ENCODE results near the gene SUMO4.
"Not testable (repeated sequence)": the region's sequence is repeated elsewhere in the genome, so short reads cannot be mapped to it uniquely, and the experiment has no call there.

The SUMO4 gene

DNA sequence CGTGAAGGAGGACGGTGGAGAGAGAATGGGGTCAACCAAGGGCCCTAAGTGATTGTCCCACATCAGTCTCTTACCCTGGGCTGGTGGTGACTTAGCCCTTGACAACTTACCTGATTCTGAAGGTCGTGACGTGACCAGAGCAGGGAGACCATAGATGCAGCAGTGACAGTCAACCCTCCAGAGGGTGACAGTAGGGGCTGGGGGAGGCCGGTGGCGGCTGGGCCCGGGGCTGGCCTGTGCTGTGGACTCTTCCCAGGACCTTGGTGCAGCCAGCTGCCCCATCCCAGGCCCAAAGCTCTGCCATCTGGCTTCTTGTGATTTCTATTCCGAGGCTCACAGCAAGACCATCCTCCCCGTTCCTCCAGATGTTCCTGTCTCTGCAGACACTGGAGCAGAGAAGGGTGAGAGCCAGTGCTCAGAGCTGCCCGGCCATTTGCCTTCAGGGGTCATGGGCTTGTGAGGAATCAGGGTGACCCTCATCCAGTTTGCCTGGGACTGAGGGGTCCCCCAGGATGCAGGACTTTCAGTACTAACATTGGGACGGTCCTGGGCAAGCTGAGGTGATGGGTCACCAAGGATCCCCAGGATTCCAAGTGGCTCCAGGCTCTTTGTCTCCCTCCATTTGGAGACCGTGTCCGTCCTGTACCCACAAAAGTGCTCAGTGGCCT lies 36.0 kb downstream of the SUMO4 start:
- H3K9ac ChIP-seq (ENCODE audit: low read length), result no peak overlapping the region
- no peaks in the 10 kb centered on the region for H3K9me3 ChIP-seq (ENCODE audit: low read length)
- H3K27ac ChIP-seq (ENCODE audit: low read depth, low read length), result no peak overlapping the region
- no peaks in the 10 kb centered on the region for H3K36me3 ChIP-seq (ENCODE audit: insufficient read depth, low read length)
- H3K4me1 ChIP-seq (ENCODE audit: insufficient read depth, low read length), result peaks cover 16% of the 10 kb centered on the region
- H3K27me3 ChIP-seq (ENCODE audit: control insufficient read depth in 1 of 2, insufficient read depth in 2 of 2, low read length in 2 of 2), result no peaks in the 10 kb centered on the region
- no peak overlapping the region for H3K4me3 ChIP-seq (ENCODE audit: low read depth in 1 of 2, low read length in 2 of 2)

DNA sequence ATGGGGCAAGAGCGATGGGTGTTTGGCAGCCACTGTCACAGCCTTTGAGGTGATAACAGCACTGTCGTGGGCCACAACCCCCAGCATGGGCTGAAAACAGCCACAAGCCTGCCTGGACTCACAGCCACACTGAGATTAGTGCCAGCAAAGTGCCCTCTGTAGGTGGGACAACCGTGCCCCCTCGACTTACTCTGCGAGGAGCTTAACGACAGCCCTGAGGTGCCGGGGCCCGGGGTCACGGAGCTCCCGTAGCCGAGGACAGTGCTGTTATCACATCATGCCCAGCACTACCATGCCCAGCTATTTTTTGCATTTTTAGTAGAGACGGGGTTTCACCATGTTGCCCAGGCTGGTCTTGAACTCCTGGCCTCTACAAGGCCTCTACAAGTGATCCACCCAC lies 36.6 kb downstream of the SUMO4 start:
- H3K27ac ChIP-seq (ENCODE audit: low read depth, low read length), result no peak overlapping the region

DNA sequence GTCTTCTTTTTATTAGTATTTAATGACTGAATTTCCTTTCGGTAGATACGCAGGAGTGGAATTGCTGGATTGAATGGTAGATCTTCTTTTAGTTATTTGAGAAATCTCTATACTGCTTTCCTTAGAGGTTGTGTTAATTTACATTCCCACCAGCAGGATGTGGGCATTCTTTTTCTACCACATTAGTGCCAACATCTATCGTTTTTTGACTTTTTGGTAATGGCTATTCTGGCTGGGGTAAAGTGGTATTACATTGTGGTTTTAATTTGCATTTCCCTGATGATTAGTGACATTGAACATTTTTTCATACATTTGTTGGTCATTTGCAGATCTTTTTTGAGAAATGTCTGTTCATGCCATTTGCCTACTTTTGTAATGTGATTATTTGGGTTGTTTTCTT lies 37.1 kb downstream of the SUMO4 start:
- Histone ChIP-seq H3K27ac (ENCODE audit: low read depth, low read length) (no peak overlapping the region), H3K36me3 (ENCODE audit: insufficient read depth, low read length) (no peaks in the 10 kb centered on the region)

More for the DNA sequence above, 36.6 kb downstream of the SUMO4 start:
- H3K36me3 ChIP-seq (ENCODE audit: insufficient read depth, low read length), result no peaks in the 10 kb centered on the region
- H3K9me3 ChIP-seq (ENCODE audit: low read length), result no peaks in the 10 kb centered on the region
- H3K27me3 ChIP-seq (ENCODE audit: control insufficient read depth in 1 of 2, insufficient read depth in 2 of 2, low read length in 2 of 2), result no peaks in the 10 kb centered on the region
- no peak overlapping the region for H3K9ac ChIP-seq (ENCODE audit: low read length)
- peaks cover 21% of the 10 kb centered on the region for H3K4me1 ChIP-seq (ENCODE audit: insufficient read depth, low read length)
- H3K4me3 ChIP-seq (ENCODE audit: low read depth in 1 of 2, low read length in 2 of 2), result no peak overlapping the region

DNA sequence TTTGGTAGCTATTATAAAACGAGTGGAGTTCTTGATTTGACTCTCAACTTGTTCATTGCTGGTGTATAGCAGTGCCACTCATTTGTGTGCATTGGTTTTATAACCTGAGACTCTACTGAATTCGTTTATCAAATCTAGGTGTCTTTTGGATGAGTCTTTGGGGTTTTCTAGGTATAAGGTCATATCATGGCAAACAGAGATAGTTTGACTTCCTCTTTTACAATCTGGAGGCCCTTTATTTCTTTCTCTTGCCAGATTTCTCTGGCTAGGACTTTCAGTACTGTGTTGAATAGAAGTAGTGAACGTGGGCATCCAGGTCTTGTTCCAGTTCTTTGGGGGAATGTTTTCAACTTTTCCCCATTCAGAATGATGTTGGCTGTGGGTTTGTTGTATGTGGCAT lies 38.8 kb downstream of the SUMO4 start:
- Histone ChIP-seq H3K36me3 (ENCODE audit: insufficient read depth, low read length) (no peaks in the 10 kb centered on the region), H3K27me3 (ENCODE audit: control insufficient read depth in 1 of 2, insufficient read depth in 2 of 2, low read length in 2 of 2) (no peaks in the 10 kb centered on the region), H3K9me3 (ENCODE audit: low read length) (no peaks in the 10 kb centered on the region), H3K4me3 (ENCODE audit: low read depth in 1 of 2, low read length in 2 of 2) (no peak overlapping the region), H3K27ac (ENCODE audit: low read depth, low read length) (no peak overlapping the region), H3K9ac (ENCODE audit: low read length) (no peak overlapping the region), H3K4me1 (ENCODE audit: insufficient read depth, low read length) (peaks cover 10% of the 10 kb centered on the region)

More for the DNA sequence above, 37.1 kb downstream of the SUMO4 start:
- H3K4me3 ChIP-seq (ENCODE audit: low read depth in 1 of 2, low read length in 2 of 2), result no peak overlapping the region
- no peaks in the 10 kb centered on the region for H3K27me3 ChIP-seq (ENCODE audit: control insufficient read depth in 1 of 2, insufficient read depth in 2 of 2, low read length in 2 of 2)
- no peaks in the 10 kb centered on the region for H3K9me3 ChIP-seq (ENCODE audit: low read length)
- H3K9ac ChIP-seq (ENCODE audit: low read length), result no peak overlapping the region
- H3K4me1 ChIP-seq (ENCODE audit: insufficient read depth, low read length), result peaks cover 17% of the 10 kb centered on the region

DNA sequence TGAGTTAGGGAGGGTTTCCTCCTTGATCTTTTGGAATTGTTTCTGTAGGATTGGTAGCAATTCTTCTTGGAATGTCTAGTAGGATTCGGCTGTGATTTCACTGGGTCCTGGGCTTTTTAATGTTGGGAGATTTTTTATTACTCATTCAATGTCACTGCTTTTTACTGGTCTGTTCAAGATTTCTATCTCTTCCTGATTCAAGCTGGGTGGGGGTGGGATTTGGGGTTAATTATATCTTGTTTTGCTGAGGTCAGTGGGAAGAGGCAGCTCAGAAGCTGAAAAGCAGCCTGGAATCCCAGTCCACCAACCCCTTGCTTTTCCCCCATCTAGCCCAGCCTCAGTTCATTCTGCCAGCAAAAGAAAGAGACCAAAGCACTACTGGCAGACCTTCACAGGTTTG lies 39.6 kb downstream of the SUMO4 start:
- H3K9me3 ChIP-seq (ENCODE audit: low read length), result no peaks in the 10 kb centered on the region
- peaks cover 6% of the 10 kb centered on the region for H3K4me1 ChIP-seq (ENCODE audit: insufficient read depth, low read length)
- H3K9ac ChIP-seq (ENCODE audit: low read length), result no peak overlapping the region
- H3K27me3 ChIP-seq (ENCODE audit: control insufficient read depth in 1 of 2, insufficient read depth in 2 of 2, low read length in 2 of 2), result no peaks in the 10 kb centered on the region
- no peak overlapping the region for H3K27ac ChIP-seq (ENCODE audit: low read depth, low read length)
- no peak overlapping the region for H3K4me3 ChIP-seq (ENCODE audit: low read depth in 1 of 2, low read length in 2 of 2)
- no peaks in the 10 kb centered on the region for H3K36me3 ChIP-seq (ENCODE audit: insufficient read depth, low read length)

DNA sequence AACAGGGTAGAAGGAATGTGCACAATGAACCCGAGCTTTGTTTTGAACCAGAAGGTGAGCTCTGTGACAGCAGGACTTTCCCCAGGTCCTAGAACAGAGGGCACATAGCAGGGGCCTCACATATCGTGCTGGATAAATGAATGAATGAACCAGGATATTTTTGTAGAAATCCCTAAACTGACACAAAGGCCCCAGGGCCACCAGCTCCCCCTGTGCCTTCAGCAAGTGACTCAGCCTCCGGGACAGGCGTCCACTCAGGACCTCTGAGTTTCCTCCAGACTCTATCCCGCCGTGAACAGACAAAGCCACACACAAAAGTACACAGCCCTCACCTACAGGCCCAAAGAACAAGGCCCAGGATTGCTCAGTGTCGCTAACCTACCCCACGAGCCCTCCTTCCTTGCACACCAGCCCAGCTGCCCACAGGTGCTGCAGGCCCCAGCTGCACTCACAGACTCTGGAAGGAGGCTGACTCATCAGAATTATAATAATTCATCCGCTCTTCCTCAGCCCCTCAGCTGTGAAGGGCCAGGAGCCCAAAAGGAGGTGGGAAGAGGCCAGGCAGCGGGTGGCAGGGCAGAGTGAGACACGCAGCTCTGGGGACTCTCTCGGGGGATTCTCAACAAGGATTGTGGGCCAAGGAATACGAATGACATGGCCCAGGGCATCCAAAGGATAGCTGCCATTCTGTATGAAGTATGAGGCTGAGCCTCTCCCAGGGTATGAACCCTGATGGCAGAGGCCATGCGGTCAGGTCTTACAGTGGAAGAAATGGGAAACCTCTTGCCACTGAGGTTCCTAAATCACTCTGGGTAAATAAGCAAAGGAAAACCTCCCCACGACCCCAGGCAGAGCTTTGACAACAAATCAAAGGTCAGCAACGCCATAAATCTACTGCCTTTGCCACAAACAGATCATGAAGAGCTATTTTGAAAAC lies 40.9 kb downstream of the SUMO4 start:
- no peak overlapping the region for H3K4me3 ChIP-seq (ENCODE audit: low read depth in 1 of 2, low read length in 2 of 2)
- H3K36me3 ChIP-seq (ENCODE audit: insufficient read depth, low read length), result no peaks in the 10 kb centered on the region
- H3K27me3 ChIP-seq (ENCODE audit: control insufficient read depth in 1 of 2, insufficient read depth in 2 of 2, low read length in 2 of 2), result no peaks in the 10 kb centered on the region
- H3K4me1 ChIP-seq (ENCODE audit: insufficient read depth, low read length), result peaks cover 6% of the 10 kb centered on the region
- H3K9ac ChIP-seq (ENCODE audit: low read length), result no peak overlapping the region
- H3K27ac ChIP-seq (ENCODE audit: low read depth, low read length), result no peak overlapping the region
- H3K9me3 ChIP-seq (ENCODE audit: low read length), result no peaks in the 10 kb centered on the region

DNA sequence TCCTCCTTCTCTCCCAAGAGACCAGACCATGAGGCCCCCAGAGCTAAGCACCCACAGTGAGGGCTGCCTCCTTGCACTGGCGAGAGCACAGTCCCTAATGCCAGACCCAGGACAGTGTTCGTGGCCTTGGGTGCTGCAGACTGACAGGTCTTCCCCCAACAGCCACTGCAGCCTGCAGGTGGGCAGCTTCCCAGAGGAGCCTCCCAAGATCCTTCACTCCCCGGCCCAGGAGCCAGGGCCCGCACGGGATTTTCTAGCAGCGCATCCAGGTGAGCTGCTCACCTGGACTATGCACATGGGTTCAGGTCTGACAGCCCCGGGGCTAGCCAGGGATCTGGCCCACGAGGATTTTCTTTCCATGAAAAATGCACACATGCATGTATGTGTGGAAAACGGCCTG lies 41.7 kb downstream of the SUMO4 start:
- Histone ChIP-seq H3K9me3 (ENCODE audit: low read length) (no peaks in the 10 kb centered on the region), H3K4me1 (ENCODE audit: insufficient read depth, low read length) (peaks cover 6% of the 10 kb centered on the region), H3K9ac (ENCODE audit: low read length) (no peak overlapping the region), H3K4me3 (ENCODE audit: low read depth in 1 of 2, low read length in 2 of 2) (no peak overlapping the region), H3K27ac (ENCODE audit: low read depth, low read length) (no peak overlapping the region), H3K27me3 (ENCODE audit: control insufficient read depth in 1 of 2, insufficient read depth in 2 of 2, low read length in 2 of 2) (no peaks in the 10 kb centered on the region), H3K36me3 (ENCODE audit: insufficient read depth, low read length) (no peaks in the 10 kb centered on the region)

DNA sequence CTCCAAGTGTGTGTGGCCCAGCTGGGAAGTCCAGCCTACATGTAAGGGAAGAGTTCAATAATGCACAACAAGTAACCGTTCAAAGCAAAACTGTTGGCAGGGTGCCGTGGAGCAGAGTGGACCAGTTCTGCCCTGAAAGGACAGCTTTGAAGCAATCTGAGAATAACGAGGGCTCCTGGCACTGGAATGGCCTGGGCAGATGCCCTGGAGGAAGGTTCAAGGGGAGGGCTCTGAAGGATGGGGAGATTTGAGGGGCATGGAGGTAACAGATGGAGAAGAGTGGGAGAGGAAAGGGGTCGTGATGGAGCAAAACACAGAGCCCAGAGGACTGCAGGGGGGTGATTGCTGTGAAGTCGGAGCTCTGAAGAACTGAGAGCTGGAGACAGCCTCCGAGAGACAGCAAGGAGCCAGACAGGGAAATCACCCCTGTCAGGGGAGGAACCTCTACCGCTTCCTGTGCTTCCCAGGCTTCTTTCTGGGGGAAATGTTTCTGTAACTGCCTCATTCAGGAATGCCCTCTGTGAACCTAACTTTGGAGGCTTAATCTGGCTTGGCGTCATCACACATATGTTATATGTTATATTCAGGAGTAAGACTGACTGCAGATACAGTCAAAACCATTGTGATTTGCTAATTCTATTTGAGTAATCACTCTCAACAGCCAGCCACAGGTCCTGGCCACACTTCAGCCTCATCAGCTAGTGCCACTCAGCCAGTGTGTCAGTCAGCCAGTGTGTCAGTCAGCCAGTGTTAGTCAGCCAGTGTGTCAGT lies 43.5 kb downstream of the SUMO4 start:
- Histone ChIP-seq H3K27me3 (ENCODE audit: control insufficient read depth in 1 of 2, insufficient read depth in 2 of 2, low read length in 2 of 2) (no peaks in the 10 kb centered on the region), H3K9me3 (ENCODE audit: low read length) (no peaks in the 10 kb centered on the region), H3K27ac (ENCODE audit: low read depth, low read length) (no peak overlapping the region)

DNA sequence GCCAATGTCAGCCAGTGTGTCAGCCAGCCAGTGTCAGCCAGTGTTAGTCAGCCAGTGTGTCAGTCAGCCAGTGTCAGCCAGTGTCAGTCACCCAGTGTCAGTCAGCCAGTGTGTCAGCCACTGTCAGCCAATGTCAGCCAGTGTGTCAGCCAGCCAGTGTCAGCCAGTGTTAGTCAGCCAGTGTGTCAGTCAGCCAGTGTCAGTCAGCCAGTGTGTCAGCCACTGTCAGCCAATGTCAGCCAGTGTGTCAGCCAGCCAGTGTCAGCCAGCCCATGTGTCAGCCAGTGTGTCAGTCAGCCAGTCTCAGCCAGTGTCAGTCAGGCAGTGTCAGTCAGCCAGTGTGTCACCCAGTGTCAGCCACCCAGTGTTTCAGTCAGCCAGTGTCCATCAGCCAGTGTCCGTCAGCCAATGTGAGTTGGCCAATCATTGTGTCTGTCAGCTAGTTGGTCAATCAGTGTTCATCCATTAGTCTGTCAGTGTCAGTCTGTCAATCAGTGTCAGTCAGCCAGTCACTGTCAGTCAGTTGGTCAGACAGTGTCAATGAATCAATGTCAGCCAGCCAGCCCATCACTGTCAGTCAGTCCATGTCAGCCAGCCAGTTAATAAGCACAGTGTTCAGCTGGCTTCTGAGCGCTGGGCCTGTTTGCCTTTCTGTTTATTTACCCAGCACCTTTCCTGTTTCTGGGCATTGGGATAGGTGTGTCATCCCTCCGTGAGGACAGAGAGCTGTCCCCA lies 44.5 kb downstream of the SUMO4 start:
- not testable (repeated sequence) for H3K9ac ChIP-seq (ENCODE audit: low read length); H3K9me3 ChIP-seq (ENCODE audit: low read length); H3K27me3 ChIP-seq (ENCODE audit: control insufficient read depth in 1 of 2, insufficient read depth in 2 of 2, low read length in 2 of 2); H3K36me3 ChIP-seq (ENCODE audit: insufficient read depth, low read length); H3K27ac ChIP-seq (ENCODE audit: low read depth, low read length); H3K4me1 ChIP-seq (ENCODE audit: insufficient read depth, low read length); H3K4me3 ChIP-seq (ENCODE audit: low read depth in 1 of 2, low read length in 2 of 2)

More for the DNA sequence above, 43.5 kb downstream of the SUMO4 start:
- peaks cover 6% of the 10 kb centered on the region for H3K4me1 ChIP-seq (ENCODE audit: insufficient read depth, low read length)
- H3K4me3 ChIP-seq (ENCODE audit: low read depth in 1 of 2, low read length in 2 of 2), result no peak overlapping the region
- H3K36me3 ChIP-seq (ENCODE audit: insufficient read depth, low read length), result no peaks in the 10 kb centered on the region
- no peak overlapping the region for H3K9ac ChIP-seq (ENCODE audit: low read length)

DNA sequence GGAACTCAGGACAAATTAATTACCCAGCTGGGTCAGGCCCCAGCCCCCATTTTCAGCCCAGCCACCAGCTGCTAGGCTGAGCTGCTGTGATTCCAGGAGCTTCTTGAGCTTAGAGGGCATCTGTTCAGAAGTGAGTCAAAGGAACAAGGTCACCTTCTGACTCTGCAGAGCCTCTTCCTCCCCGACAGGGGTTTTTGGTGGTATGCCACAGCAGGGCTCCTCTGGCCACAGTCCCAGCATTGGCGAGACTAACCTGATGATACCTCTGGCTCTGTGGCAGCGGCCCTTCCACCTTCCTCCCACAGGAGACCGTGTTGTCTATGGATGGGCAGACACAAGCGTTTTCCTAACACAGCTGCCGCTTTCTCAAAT lies 45.0 kb downstream of the SUMO4 start:
- peaks cover 11% of the 10 kb centered on the region for H3K4me1 ChIP-seq (ENCODE audit: insufficient read depth, low read length)
- H3K36me3 ChIP-seq (ENCODE audit: insufficient read depth, low read length), result no peaks in the 10 kb centered on the region
- no peak overlapping the region for H3K4me3 ChIP-seq (ENCODE audit: low read depth in 1 of 2, low read length in 2 of 2)
- no peak overlapping the region for H3K9ac ChIP-seq (ENCODE audit: low read length)
- no peak overlapping the region for H3K27ac ChIP-seq (ENCODE audit: low read depth, low read length)
- no peaks in the 10 kb centered on the region for H3K9me3 ChIP-seq (ENCODE audit: low read length)
- H3K27me3 ChIP-seq (ENCODE audit: control insufficient read depth in 1 of 2, insufficient read depth in 2 of 2, low read length in 2 of 2), result no peaks in the 10 kb centered on the region

DNA sequence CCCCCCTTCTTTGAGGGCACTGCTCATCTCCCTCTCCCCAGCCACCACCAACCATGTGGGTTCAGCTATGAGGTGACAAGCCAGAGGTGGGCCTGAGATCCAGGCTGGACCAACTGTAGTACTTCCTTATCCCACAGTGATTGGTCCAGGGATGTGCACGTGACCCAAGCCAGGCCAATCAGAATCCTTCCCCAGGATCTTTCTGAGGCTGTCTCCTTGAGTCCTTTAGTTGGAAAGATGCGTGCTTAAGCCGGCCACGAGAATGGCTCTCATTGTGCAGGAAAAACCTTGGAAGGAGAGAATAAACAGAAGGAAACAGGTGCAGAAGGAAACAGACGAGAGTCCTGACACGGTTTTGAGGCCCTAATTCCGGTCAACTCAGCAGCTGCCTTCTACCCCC lies 45.5 kb downstream of the SUMO4 start:
- no peak overlapping the region for H3K4me3 ChIP-seq (ENCODE audit: low read depth in 1 of 2, low read length in 2 of 2)

More for the DNA sequence above, 45.5 kb downstream of the SUMO4 start:
- Histone ChIP-seq H3K27ac (ENCODE audit: low read depth, low read length) (no peak overlapping the region), H3K9ac (ENCODE audit: low read length) (no peak overlapping the region), H3K9me3 (ENCODE audit: low read length) (no peaks in the 10 kb centered on the region), H3K27me3 (ENCODE audit: control insufficient read depth in 1 of 2, insufficient read depth in 2 of 2, low read length in 2 of 2) (no peaks in the 10 kb centered on the region), H3K4me1 (ENCODE audit: insufficient read depth, low read length) (peaks cover 16% of the 10 kb centered on the region), H3K36me3 (ENCODE audit: insufficient read depth, low read length) (no peaks in the 10 kb centered on the region)

Data from muscle layer of colon (tissue), 2 donors.